ENCODE data around the gene KRIT1.

DNA sequence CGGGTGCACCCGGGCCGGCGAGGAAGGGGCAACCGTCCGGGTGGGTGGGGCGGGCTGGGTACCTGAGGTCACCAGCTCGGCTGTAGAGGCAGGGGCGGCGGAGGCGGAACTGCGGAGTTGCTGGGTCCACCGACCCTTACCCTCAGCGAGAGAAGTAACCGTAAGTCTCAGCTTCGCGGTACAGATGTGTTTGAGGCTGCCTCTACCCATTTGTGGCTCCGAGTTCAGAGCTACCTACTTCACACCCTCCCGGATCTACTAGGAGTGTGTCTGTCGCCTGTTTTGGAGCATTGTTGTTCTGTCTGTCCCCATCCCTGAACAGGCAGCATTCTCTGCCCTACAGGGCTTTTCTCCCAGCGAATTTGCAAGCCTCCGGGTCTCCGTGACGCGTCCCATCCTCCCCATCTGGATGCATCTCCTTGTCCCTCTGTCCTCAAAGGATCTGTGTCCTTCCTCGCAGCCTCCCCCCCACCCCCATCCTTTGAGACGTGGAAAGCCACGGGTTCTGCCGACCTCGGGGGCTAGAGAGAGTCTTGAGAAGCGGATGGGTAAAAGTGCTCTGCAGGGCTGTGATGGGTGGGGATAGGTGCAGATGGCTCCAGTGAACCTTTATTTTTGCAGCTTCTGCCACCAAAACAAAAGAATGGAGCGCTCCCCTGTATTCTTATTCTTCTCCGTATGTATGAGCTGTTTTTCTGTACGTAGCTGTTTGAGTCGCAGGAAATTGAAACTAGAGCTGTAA is 817 bp upstream of the KRIT1 start:
- TF ChIP-seq GATA2 (IDR thresholded peaks at IDR 0.05; ENCODE audit: low read depth, low read length), result no peak
- TF ChIP-seq GATA3 (IDR thresholded peaks at IDR 0.05; ENCODE audit: low read depth, low read length), result no peak
